Hepatocyte (in vitro differentiated cells): Measurements from ENCODE around the gene IDUA.

Source experiments
- CTCF ChIP-seq: fragments of 200-600 bp; sonication (generic); IDR thresholded peaks from 2 replicates; pipeline ENCODE4 v1.5.1; 2016; ENCODE audit warnings: antibody characterized with exemption, mild to moderate bottlenecking; ENCODE audit not compliant: poor library complexity
- EZH2 ChIP-seq: fragments of 200-600 bp; sonication (generic); IDR thresholded peaks from 2 replicates; pipeline ENCODE4 v1.6.1; 2016; ENCODE audit warnings: antibody characterized with exemption, mild to moderate bottlenecking, borderline replicate concordance
- EZH2phosphoT487 ChIP-seq: fragments of 200-600 bp; sonication (generic); IDR thresholded peaks from one replicate; pipeline ENCODE4 v1.6.1; 2018; ENCODE audit warnings: antibody characterized with exemption, mild to moderate bottlenecking, low read depth, moderate library complexity; ENCODE audit not compliant: unreplicated experiment, severe bottlenecking

GRCh38 chr4:972651-973424 is 14.0 kb upstream of the IDUA start:
- TF ChIP-seq CTCF (no peak), EZH2 (no peak), EZH2phosphoT487 (no peak)
